HG02840 (cell line): ENCODE measurements around the gene ADAMTS10.
"Not testable (repeated sequence)": the region's sequence is repeated elsewhere in the genome, so short reads cannot be mapped to it uniquely, and the experiment has no call there.

Experiments used
- ATAC-seq: cut with Tn5 transposase; IDR thresholded peaks from one replicate; pipeline ENCODE4 v1.9.1; 2021; ENCODE audit warnings: mild to moderate bottlenecking, moderate library complexity, moderate number of reproducible peaks; ENCODE audit not compliant: unreplicated experiment, low FRiP score

The ADAMTS10 gene

GRCh38 chr19:8629184-8629583 lies 18.7 kb upstream of the ADAMTS10 start:
- ATAC-seq, result no peak

GRCh38 chr19:8626842-8627241 lies 16.3 kb upstream of the ADAMTS10 start:
- no peak for ATAC-seq

DNA sequence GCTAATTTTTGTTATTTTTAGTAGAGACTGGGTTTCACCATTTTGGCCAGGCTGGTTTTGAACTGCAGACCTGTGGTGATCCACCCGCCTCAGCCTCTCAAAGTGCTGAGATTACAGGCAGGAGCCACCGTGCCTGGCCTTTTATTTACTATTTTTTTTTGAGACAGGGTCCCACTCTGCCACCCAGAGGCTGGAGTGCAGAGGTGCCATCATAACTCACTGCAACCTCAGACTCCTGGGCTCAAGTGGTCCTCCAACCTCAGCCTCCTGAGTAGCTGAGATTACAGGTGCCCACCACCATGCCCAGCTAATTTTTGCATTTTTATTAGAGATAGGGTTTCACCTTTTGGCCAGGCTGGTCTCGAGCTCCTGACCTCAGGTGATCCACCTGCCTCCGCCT lies 12.4 kb upstream of the ADAMTS10 start:
- ATAC-seq, result not testable (repeated sequence)

DNA sequence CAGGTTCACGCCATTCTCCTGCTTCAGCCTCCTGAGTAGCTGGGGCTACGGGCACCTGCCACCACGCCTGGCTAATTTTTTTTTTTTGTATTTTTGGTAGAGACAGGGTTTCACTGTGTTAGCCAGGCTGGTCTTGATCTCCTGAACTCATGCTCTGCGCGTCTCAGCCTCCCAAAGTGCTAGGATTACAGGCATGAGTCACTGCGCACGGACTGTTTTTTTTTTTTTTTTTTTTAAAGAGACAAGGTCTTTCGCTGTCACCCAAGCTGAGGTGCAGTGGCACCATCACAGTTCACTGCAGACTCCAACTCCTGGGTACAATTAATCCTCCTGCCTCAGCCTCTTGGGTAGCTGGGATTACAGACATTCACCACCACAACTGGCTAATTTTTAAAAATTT lies 8.2 kb upstream of the ADAMTS10 start:
- no peak for ATAC-seq

- ATAC-seq, result no peak
Observed at GRCh38 chr19:8617984-8618383, 7.5 kb upstream of the ADAMTS10 start.

DNA sequence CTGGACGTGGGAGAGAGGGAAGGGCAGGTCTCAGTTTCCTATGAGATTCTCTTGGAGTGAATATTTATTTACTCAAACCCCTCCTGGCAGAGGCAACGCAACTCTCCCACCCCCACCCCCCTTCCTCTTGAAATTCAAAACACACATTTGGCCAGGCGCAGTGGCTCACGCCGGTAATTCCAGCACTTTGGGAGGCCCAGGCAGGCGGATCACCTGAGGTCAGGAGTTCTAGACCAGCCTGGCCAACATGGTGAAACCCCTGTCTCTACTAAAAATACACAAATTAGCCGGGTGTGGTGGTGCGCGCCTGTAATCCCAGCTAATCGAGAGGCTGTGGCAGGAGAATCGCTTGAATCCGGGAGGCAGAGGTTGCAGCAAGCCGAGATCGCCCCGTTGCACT lies 6.8 kb upstream of the ADAMTS10 start:
- not testable (repeated sequence) for ATAC-seq

DNA sequence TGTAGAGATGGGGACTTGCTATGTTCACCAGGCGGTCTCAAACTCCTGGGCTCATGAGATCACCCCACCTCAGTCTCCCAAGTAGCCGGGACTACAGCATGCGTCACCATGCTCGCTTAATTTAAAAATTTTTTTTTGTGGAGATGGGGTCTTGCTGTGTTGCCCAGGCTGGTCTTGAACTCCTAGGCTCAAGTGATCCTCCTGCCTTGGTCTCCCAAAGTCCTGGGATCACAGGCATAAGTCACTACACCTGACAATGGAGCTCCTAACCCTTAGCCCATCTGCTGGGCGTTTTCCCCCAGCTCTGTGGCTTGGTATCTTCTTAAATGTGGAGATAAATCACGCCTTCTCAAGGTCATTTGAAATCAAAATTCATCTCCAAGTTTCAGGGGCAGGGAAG lies 6.3 kb upstream of the ADAMTS10 start:
- ATAC-seq, result no peak

DNA sequence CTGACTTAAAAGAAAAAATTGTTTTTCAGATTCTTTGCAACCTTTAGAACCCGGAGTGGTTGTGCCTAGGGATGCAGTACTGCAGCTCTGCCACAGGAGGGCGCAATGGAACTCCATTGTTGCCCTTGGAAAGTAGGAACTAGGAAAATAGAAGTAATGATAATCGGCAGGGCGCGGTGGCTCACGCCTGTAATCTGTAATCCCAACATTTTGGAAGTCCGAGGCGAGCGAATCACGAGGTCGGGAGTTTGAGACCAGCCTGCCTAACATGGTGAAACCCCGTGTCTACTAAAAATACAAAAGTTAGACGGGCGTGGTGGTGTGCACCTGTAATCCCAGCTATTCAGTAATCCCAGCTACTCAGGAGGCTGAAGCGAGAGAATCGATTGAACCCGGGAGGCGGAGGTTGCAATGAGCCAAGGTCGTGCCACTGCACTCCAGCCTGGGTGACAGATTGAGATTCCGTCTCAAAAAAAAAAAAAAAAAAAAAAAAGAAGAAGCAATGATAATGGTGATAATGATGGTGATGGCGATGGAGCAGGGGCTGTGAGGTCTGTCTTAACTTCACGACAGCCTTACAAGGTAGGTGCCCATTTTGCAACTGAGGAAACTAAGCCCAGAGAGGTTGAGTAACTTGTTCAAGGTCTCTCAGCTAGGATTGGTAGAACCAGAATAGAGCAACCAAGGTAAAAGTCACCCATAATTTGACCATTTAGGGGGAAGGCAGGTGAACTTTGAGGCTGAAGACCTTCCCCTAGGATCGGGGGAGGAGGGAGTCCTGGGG lies 5.5 kb upstream of the ADAMTS10 start:
- no peak for ATAC-seq

- no peak for ATAC-seq
Observed at GRCh38 chr19:8615024-8615423, 4.5 kb upstream of the ADAMTS10 start.

GRCh38 chr19:8614455-8614854 lies 3.9 kb upstream of the ADAMTS10 start:
- no peak for ATAC-seq

- no peak for ATAC-seq
Observed at GRCh38 chr19:8612807-8613171, 2.3 kb upstream of the ADAMTS10 start.

- no peak for ATAC-seq
Observed at GRCh38 chr19:8611877-8612806, 1.6 kb upstream of the ADAMTS10 start.

DNA sequence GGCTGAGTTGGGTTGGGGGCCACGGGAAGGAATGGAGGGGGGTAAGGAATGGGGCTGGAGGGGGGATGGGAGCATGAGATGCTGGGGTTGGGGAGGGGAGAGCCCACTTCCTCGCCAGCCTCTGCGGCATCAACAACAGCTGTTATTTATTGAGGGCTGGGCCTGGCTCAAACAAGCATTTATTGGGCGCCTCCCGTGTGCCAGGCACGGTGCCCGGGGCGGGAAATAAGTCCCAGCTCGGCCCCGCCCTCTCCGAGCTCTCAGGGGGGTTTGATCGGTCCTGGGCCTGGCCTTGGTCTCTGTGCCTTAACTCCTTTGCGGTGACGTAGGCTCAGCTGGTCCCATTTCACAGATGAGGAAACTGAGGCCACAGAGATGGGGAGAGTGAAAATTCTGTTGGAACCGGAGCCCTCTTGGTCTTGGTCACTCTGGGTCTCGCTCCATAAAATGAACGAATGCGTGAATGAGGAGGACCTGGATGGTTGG lies 919 bp upstream of the ADAMTS10 start:
- ATAC-seq, result no peak

- ATAC-seq, result no peak
Observed at GRCh38 chr19:8610936-8611300, 403 bp upstream of the ADAMTS10 start.

DNA sequence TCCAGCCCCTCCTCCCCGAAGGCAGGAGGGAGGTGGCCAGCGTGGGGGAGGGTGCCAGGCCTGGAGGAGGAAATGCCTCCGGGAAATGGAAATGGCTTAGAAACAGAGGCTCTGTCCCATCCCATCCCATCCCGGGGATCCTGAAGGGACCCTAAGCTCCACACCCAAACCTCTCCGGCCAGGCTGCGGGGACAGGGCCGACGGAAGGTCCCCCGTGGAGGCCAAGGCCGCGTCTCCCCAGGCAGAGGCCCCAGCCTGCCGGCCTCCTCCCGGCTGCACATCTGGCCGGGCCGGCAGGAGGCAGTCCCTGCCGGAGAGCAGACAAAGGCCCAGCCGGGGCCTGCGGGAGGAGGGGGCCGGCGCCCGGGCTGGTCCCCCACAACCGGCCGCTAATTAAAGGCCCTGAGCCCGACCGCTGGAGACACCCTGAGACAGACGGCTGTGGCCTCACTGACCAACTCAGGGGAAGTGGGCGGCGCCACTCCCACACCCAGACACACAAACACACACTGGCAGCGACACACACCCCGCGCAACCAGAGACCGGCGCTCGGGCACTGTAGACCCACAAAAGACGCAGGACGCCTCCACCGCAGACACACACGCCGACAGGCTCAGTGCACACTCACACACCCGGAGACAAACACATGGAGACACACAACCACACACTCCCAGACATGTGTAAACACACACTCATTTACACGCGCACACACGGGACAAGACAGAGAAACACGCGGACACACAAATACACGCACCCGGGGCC lies 1.1 kb downstream of the ADAMTS10 start:
- no peak for ATAC-seq

DNA sequence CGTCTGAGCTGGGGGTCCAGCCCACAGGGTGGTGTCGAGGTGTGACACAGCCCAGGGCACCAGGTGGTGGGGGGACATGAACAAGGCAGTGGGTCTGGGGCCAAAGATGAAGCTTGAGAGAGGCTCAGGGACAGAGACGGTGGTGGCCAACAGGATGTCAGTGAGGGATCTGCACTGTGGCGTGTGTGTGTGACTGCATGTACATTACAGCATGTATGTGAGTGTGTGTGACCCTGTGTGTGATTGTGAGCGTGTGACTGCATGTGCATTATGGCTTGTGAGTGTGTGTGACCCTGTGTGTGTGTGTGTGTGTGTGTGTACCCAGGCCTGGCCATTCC lies 1.6 kb downstream of the ADAMTS10 start:
- no peak for ATAC-seq

GRCh38 chr19:8607386-8607785 lies 3.1 kb downstream of the ADAMTS10 start:
- no peak for ATAC-seq

GRCh38 chr19:8605514-8605913 lies 5.0 kb downstream of the ADAMTS10 start:
- no peak for ATAC-seq

- no peak for ATAC-seq
Observed at GRCh38 chr19:8601796-8602195, 8.7 kb downstream of the ADAMTS10 start.

DNA sequence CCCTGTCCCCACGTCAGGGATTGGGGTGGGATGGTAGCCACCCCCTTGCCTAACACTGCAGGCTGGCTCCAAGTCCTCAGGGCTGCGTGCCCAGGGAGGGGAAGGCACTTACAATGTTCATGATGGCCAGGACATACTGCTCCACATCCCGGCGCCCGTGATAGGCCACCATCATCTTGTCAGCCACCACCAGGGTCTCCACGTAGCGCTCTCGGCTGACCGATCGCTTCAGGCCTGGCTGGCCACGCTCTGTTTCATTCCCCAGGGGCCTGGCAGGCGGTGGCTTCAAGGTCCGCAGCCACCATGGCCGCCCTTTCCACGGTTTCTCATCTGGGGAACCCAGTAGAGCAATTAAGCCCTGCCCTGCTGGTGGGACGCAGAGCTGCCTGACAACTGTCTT lies 9.7 kb downstream of the ADAMTS10 start:
- no peak for ATAC-seq

DNA sequence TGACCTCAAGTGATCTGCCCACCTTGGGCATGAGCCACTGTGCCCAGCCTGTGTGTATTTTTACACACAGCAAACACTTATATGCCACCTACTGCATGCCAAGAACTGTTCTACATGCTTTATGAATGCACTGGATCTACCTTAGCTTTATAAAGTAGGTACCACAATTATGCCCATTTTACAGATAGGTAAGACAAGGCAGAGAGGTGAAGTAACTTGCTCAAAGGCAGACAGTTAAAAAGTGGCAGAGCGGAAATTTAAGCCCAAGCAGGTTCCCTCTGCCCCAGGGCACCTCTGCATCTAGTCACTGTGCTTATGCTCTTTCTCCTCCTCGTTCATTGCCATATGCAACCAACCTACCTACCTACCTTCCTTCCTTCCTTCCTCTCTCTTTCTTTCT lies 10.5 kb downstream of the ADAMTS10 start:
- no peak for ATAC-seq
